BE2C (cell line): ENCODE data around the gene GRB7.

Source experiments
- DNase-seq: peaks from one replicate; pipeline ENCODE4 v3.0.0-alpha.2; 2020
- H3K27me3 ChIP-seq: fragments of 250-450 bp; sonication (Bioruptor Pico); 2 replicates; pipeline ENCODE4 v1.5.1; 2020; ENCODE audit warnings: mild to moderate bottlenecking
- H3K36me3 ChIP-seq: fragments of 250-450 bp; sonication (Bioruptor Pico); 2 replicates; pipeline ENCODE4 v1.5.1; 2020; ENCODE audit warnings: mild to moderate bottlenecking
- H3K4me1 ChIP-seq: fragments of 250-450 bp; sonication (Bioruptor Pico); 2 replicates; pipeline ENCODE4 v1.5.1; 2020
- H3K4me3 ChIP-seq: 2 replicates; pipeline ENCODE4 v1.5.1; 2011; ENCODE audit warnings: low read depth, low read length
- H3K9me3 ChIP-seq: fragments of 250-450 bp; sonication (Bioruptor Pico); 2 replicates; pipeline ENCODE4 v1.5.1; 2020
- TF ChIP-seq, protein P1 (sequence below): IDR thresholded peaks from 2 replicates; pipeline ENCODE4 v1.5.1; 2012; ENCODE audit warnings: mild to moderate bottlenecking, low read depth, low read length

Gene GRB7

DNA sequence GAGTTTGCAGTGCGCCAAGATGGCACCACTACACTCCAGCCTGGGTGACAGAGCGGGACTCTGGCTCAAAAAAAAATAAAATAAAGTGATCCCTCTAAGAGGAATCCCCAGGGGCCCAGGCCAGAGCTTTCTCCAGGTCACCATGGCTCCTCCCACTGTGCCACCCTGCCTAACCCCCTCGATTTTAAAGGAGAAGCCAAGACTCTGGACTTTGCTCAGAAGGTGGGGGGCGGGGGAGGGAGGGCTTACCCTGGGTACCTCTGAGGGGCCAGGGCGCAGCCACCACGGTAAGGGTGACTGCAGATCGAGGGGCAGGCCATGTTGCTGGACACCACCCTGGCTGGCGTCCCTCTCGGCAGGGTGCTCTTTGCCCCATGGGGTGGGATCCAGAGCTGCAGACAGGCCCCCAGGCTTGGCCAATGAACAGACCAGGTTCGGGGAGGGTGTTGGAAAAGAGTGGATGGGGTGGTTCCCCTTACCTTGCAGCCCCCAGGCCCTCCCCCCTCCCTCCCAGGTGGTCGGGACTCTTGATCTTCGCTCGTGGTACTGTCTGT lies 455 bp upstream of the GRB7 start:
- H3K36me3 ChIP-seq, result no peaks in the 10 kb centered on the region
- no peak overlapping the region for H3K4me3 ChIP-seq
- no peak for DNase-seq
- H3K27me3 ChIP-seq, result peaks cover 59% of the 10 kb centered on the region
- H3K9me3 ChIP-seq, result no peaks in the 10 kb centered on the region
- TF ChIP-seq, protein P1, sequence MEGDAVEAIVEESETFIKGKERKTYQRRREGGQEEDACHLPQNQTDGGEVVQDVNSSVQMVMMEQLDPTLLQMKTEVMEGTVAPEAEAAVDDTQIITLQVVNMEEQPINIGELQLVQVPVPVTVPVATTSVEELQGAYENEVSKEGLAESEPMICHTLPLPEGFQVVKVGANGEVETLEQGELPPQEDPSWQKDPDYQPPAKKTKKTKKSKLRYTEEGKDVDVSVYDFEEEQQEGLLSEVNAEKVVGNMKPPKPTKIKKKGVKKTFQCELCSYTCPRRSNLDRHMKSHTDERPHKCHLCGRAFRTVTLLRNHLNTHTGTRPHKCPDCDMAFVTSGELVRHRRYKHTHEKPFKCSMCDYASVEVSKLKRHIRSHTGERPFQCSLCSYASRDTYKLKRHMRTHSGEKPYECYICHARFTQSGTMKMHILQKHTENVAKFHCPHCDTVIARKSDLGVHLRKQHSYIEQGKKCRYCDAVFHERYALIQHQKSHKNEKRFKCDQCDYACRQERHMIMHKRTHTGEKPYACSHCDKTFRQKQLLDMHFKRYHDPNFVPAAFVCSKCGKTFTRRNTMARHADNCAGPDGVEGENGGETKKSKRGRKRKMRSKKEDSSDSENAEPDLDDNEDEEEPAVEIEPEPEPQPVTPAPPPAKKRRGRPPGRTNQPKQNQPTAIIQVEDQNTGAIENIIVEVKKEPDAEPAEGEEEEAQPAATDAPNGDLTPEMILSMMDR, result no peak
- H3K4me1 ChIP-seq, result no peaks in the 10 kb centered on the region

DNA sequence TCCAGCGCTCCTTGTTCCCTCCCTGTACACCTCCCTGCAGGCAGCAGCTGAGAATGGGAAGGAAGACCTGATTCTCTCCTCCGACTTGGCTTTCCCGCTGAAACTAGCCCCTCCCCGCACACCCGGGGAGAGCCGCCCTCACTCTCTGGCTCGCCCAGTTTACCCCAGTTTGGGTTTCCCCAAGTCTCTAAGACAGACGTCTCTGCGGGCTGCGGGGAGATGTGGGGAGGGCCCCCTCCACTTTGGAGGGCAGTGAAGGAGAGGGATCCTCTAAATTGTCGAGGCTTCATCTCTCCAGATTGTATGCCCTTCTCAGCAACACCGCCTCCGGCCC lies 797 bp downstream of the GRB7 start:
- peaks cover 71% of the 10 kb centered on the region for H3K27me3 ChIP-seq
- H3K9me3 ChIP-seq, result no peaks in the 10 kb centered on the region
- no peaks in the 10 kb centered on the region for H3K4me1 ChIP-seq
- no peak for DNase-seq
- no peaks in the 10 kb centered on the region for H3K36me3 ChIP-seq
- TF ChIP-seq, protein P1, result no peak
- no peak overlapping the region for H3K4me3 ChIP-seq

DNA sequence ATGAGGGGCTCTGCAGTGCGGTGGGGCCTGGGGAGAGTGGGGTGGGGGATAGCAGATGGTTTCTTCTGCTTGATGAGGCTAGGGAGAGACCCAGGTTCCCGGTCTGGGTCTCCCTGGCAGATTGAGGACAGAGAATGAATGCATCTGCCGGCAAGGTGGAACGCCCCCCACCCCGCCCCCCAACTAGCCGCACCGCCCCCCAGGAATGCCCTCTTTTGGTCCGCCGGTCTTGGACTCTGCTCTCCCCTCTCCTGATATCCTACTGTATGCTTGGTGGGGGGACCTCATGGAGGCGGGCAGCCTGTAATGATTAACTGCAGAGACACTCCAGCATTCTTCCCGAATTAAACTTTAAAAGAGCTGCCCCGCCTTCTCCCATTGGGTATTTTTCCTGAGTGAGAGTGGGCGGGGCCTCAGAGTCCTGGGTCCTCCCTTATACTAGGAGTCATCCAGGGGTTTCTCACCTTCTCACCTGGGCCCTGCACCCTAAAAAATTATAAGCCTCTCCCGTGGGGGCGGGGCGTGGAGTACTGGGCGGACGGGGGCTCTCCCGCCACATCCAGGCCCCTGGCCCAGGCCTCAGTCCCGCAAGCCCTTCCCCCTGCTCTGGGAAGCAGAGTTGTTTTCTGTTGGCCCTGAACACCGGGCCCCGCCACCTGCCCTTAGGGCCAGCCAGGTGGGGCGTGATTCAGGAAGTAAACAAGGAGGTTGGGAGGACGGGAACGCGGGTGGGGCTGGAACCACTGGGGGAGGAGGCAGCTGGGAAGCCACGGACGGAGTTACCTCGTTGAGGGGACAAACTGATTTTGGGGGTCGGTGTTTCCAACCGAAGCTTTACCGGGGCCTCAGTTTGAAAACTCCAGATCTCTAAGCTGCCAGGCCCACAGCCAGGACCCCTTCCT lies 1.5 kb downstream of the GRB7 start:
- Histone ChIP-seq H3K27me3 (peaks cover 78% of the 10 kb centered on the region), H3K36me3 (no peaks in the 10 kb centered on the region), H3K4me1 (no peaks in the 10 kb centered on the region), H3K4me3 (no peak overlapping the region), H3K9me3 (no peaks in the 10 kb centered on the region)
- TF ChIP-seq, protein P1, result no peak
- no peak for DNase-seq

DNA sequence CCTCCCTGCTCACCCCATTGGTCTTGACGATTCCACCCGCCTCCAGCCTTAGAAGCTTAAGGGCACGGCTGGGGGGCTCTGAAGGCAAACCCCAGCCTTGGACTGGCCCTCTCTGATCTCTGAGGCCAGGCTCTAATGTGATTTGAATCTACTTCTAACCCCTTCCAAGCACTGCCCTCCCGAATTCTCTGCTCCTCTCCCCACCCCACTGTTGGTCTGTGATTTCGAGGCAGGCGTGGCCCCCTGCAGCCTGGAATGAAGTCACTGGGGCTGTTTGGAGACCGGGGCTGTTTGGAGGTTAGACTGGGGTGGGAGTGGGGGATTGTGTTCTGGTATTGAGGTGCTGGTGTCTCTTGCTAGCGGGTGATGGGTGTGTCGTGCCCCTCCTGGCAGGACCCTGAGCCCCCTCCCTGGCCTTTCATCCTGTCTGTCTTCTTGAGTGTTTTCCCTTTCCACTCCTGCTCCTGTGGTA lies 2.2 kb downstream of the GRB7 start:
- TF ChIP-seq, protein P1, result no peak
- Histone ChIP-seq H3K27me3 (peaks cover 85% of the 10 kb centered on the region), H3K36me3 (no peaks in the 10 kb centered on the region), H3K4me3 (no peak overlapping the region), H3K4me1 (no peaks in the 10 kb centered on the region), H3K9me3 (no peaks in the 10 kb centered on the region)
- no peak for DNase-seq

DNA sequence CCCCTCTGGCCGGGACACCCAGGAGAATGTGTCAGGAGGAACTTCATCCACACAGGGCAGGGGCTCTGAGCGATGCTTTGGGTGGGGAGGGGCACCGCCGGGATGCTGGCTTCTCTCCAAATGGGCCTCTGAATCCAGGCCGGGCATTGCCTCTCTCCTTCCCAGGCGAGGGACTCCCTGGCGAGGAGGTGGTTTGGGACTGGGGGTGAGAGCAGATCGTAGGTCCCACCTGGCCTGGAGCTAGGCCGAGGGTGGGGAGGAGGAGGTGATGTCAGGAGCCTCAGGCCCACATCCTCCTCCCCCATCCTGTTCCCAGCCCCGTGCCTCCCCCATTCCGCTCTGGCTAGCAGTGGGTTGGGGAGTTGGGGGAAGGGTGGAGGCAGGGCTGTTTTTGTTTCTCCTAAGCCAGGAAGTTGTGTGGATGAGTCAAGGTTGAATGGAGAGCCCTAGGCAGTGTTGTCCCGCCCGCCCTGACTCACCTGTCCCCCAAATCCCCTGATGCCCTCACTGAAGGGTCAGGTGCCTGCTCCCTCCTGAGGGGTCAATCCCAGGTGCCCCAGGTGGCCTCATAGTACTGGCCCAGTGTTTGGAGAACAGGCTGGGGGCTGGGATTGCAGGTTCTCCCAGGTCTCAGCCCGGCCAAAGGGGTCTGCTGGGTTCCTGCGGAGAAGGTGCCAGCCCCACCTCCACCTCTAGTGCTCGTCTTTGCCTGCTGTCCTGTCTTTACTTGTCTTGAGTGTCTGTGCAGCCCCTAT lies 2.8 kb downstream of the GRB7 start:
- TF ChIP-seq, protein P1, result no peak
- no peaks in the 10 kb centered on the region for H3K9me3 ChIP-seq
- no peak for DNase-seq
- H3K4me3 ChIP-seq, result no peak overlapping the region
- H3K4me1 ChIP-seq, result no peaks in the 10 kb centered on the region
- peaks cover 86% of the 10 kb centered on the region for H3K27me3 ChIP-seq
- no peaks in the 10 kb centered on the region for H3K36me3 ChIP-seq
